HL-60 (cell line): Measurements from ENCODE around the gene HS6ST2.

Experiments
- DNase-seq, 2 experiments: peaks; one replicate each; pipeline ENCODE4 v3.0.0-alpha.2; 2010 to 2020; ENCODE audit warnings: low read depth in 1 of 2, low spot score in 1 of 2
- H3K27ac ChIP-seq: fragments of 250-450 bp; sonication (Bioruptor Pico); replicated peaks from 2 replicates; pipeline ENCODE4 v1.5.1; 2020; ENCODE audit warnings: mild to moderate bottlenecking, moderate library complexity
- H3K27me3 ChIP-seq: fragments of 250-450 bp; sonication (Bioruptor Pico); 2 replicates; pipeline ENCODE4 v1.5.1; 2021; ENCODE audit warnings: mild to moderate bottlenecking, moderate library complexity; ENCODE audit not compliant: insufficient read depth, poor library complexity, severe bottlenecking
- H3K4me3 ChIP-seq: replicated peaks from 2 replicates; pipeline ENCODE4 v1.5.1; 2011; ENCODE audit warnings: mild to moderate bottlenecking, control low read depth, low read length; ENCODE audit not compliant: insufficient read depth
- GABPA ChIP-seq: IDR thresholded peaks from 2 replicates; pipeline ENCODE4 v1.6.1; 2012; ENCODE audit warnings: low read depth
- POLR2AphosphoS5 ChIP-seq: IDR thresholded peaks from 2 replicates; pipeline ENCODE4 v1.6.1; 2012; ENCODE audit warnings: low read depth
- SPI1 ChIP-seq: IDR thresholded peaks from 2 replicates; pipeline ENCODE4 v1.6.1; 2012; ENCODE audit warnings: low read depth, mild to moderate bottlenecking, borderline replicate concordance
- TF ChIP-seq, protein P1 (sequence below): IDR thresholded peaks from 2 replicates; pipeline ENCODE4 v1.6.1; 2012; ENCODE audit warnings: low read depth; ENCODE audit not compliant: insufficient replicate concordance
- TF ChIP-seq, protein P2 (sequence below): IDR thresholded peaks from one replicate; pipeline ENCODE4 v1.5.1; 2011; ENCODE audit warnings: low read length, control low read depth, inconsistent platforms; ENCODE audit not compliant: insufficient read depth

HS6ST2 gene

DNA sequence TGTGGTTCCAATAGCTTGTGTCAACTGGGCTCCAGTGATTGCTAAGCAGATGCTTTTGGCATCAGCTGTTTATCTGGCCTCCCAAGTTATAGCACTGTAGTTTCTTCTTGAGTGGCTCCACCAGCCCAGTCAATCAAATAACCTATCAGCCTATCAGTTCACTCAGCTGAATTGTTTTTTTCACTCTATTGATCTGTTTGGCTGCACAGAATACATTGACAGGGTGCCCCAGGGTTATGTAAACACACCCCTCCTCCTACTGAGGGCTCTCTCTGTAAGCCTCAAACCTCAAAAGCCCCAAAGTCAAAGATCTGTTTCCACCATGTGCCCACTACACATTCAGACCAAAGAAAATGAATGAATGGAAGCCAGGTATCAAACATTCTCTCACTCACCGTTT, 214.0 kb downstream of the HS6ST2 start:
- H3K27me3 ChIP-seq: no peaks in the 10 kb centered on the region
- H3K4me3 ChIP-seq: no peak overlapping the region
- no peak overlapping the region for H3K27ac ChIP-seq
- DNase-seq: no peak
- TF ChIP-seq SPI1: no peak
- TF ChIP-seq, protein P1, sequence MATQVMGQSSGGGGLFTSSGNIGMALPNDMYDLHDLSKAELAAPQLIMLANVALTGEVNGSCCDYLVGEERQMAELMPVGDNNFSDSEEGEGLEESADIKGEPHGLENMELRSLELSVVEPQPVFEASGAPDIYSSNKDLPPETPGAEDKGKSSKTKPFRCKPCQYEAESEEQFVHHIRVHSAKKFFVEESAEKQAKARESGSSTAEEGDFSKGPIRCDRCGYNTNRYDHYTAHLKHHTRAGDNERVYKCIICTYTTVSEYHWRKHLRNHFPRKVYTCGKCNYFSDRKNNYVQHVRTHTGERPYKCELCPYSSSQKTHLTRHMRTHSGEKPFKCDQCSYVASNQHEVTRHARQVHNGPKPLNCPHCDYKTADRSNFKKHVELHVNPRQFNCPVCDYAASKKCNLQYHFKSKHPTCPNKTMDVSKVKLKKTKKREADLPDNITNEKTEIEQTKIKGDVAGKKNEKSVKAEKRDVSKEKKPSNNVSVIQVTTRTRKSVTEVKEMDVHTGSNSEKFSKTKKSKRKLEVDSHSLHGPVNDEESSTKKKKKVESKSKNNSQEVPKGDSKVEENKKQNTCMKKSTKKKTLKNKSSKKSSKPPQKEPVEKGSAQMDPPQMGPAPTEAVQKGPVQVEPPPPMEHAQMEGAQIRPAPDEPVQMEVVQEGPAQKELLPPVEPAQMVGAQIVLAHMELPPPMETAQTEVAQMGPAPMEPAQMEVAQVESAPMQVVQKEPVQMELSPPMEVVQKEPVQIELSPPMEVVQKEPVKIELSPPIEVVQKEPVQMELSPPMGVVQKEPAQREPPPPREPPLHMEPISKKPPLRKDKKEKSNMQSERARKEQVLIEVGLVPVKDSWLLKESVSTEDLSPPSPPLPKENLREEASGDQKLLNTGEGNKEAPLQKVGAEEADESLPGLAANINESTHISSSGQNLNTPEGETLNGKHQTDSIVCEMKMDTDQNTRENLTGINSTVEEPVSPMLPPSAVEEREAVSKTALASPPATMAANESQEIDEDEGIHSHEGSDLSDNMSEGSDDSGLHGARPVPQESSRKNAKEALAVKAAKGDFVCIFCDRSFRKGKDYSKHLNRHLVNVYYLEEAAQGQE: no peak
- TF ChIP-seq, protein P2, sequence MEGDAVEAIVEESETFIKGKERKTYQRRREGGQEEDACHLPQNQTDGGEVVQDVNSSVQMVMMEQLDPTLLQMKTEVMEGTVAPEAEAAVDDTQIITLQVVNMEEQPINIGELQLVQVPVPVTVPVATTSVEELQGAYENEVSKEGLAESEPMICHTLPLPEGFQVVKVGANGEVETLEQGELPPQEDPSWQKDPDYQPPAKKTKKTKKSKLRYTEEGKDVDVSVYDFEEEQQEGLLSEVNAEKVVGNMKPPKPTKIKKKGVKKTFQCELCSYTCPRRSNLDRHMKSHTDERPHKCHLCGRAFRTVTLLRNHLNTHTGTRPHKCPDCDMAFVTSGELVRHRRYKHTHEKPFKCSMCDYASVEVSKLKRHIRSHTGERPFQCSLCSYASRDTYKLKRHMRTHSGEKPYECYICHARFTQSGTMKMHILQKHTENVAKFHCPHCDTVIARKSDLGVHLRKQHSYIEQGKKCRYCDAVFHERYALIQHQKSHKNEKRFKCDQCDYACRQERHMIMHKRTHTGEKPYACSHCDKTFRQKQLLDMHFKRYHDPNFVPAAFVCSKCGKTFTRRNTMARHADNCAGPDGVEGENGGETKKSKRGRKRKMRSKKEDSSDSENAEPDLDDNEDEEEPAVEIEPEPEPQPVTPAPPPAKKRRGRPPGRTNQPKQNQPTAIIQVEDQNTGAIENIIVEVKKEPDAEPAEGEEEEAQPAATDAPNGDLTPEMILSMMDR: no peak
- TF ChIP-seq POLR2AphosphoS5: no peak
- TF ChIP-seq GABPA: no peak

DNA sequence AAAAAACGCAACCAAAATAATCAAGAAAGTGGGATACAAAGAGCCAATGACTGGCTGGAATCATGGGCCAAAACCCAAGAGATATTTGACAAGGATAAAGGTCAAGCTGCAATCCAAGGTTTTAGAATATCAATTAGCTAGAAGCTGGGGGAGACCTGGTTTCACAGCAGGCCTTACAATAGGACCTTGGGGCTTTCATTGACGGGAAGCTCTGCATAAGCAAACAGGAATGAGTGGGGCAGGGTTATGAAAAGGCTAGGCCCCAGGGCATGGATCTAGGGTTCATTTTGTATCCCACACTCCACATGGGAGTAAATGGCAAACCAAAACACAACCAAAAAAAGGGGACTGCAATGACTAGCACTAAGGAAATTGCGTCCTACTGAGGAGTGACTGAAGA, 215.3 kb downstream of the HS6ST2 start:
- no peak overlapping the region for H3K27ac ChIP-seq
- TF ChIP-seq POLR2AphosphoS5: no peak
- TF ChIP-seq, protein P2: no peak
- no peak for TF ChIP-seq GABPA
- TF ChIP-seq, protein P1: no peak
- no peak for TF ChIP-seq SPI1
- H3K27me3 ChIP-seq: no peaks in the 10 kb centered on the region
- no peak for DNase-seq
- H3K4me3 ChIP-seq: no peak overlapping the region

DNA sequence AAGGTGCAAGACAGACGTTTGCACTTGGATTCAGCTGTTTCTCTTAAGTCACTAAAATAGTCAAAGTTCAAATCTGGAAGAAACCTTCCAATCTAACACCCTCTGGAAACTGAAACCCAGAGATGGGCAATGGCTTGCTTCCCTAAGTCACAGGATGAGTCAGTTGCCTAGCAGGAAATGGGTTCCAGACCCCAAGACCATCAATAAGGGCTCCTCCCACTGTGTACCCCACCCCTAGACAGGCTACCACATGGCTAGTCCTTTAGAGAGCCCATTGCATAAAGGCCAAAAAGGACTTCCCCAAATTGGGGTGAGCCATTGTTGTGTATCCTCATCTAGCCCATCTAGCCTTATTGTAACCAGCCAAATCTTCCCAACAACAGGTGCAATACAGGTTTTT, 216.2 kb downstream of the HS6ST2 start:
- TF ChIP-seq, protein P2: no peak
- TF ChIP-seq, protein P1: no peak
- TF ChIP-seq GABPA: no peak
- no peak for TF ChIP-seq SPI1
- no peak for DNase-seq
- no peaks in the 10 kb centered on the region for H3K27me3 ChIP-seq
- no peak overlapping the region for H3K27ac ChIP-seq
- H3K4me3 ChIP-seq: no peak overlapping the region
